ENCODE data around the gene ELOVL3.
"Not testable (repeated sequence)": the region's sequence is repeated elsewhere in the genome, so short reads cannot be mapped to it uniquely, and the experiment has no call there.

DNA sequence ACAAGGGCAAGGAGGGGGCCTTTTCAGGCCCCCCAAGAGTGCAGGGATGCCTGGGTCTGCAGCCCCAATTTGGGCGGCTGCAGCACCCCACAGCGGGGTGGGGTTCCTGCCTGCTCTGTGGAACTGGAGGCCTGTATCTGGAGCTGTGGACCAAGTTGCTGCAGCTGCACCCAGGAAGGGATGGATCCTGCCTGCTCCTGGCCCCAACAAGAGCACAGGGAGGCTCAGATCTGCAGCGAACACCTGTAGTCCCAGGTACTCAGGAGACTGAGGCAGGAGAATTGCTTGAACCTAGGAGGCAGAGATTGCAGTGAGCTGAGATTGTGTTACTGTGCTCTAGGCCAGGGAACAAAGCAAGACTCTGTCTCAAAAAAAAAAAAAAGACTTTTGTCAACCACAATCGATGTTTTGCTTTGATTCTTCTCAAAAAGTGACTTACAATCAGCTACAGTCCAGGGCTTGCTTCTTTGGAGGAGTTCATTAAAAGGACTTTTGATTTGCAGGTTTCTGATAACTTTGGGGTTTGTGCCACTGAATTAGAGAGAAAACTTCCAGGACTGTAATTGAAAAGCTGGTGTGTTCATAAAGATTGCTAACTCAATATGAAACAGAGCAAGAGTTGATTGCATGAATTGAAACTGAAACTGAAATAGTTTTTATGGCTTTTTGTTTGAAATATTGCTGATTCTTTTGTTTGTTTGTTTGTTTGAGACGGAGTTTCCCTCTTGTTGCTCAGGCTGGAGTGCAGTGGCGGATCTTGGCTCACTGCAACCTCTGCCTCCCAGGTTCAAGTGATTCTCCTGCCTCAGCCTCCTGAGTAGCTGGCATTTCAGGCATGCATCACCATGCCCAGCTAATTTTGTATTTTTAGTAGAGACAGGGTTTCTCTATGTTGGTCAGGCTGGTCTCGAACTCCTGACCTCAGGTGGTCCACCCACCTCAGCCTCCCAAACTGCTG is 36.9 kb upstream of the ELOVL3 start:
- TF ChIP-seq POLR2A, EP300 (IDR thresholded peaks at IDR 0.05): not testable (repeated sequence)

Data from stomach (tissue), 4 donors.